ENCODE results near the gene ZNF280C. TPM values are rescaled to one million over a fixed set of nuclear protein-coding genes. Genes with fewer than 3 reads are reported as not detected.

The ZNF280C gene
- total and polyA plus RNA-seq, 2 donors from 2014 or later: 0.60 to 5.0 TPM

- FAIRE-seq: no peak
- Histone ChIP-seq H3K27me3 (ENCODE audit: control insufficient read depth, insufficient read depth, low read length) (no peaks in the 10 kb centered on the region), H3K9me3 (ENCODE audit: control insufficient read depth in 2 of 3, insufficient read depth in 1 of 3, low read length in 3 of 3) (no peaks in the 10 kb centered on the region), H3K27ac (ENCODE audit: low read depth in 2 of 2, low read length in 2 of 2) (peak within 1 kb of the TSS in 1 of 2 donors; percentile 54), H3K36me3 (ENCODE audit: control insufficient read depth in 2 of 3, insufficient read depth in 3 of 3, low read length in 3 of 3) (no peaks in the 10 kb centered on the region), H3K9ac (ENCODE audit: low read length in 3 of 3) (no peak within 1 kb of the TSS), H3K4me1 (ENCODE audit: control insufficient read depth in 2 of 3, insufficient read depth in 2 of 3, low read depth in 1 of 3, low read length in 3 of 3) (peaks cover 0 to 3% (median 0%) of the 10 kb centered on the region in 3 donors), H3K4me3 (ENCODE audit: low read length in 3 of 3) (peak within 1 kb of the TSS; percentile 20 to 52 (median 34))
- peak; percentile 27 to 78 (median 40) for DNase-seq
- no peak for TF ChIP-seq CTCF (IDR thresholded peaks at IDR 0.05; ENCODE audit: borderline replicate concordance, extremely low read depth, insufficient read depth)
- intact Hi-C loops (cut with DNase I): no loop called here
These were observed 97.1 kb downstream of the ZNF280C start, which contains the start of gene RAB33A for GRCh38 chrX:130171446-130172126. Gene RAB33A, plus strand, starts transcription at chrX:130171962. Its CDS starts 101 bp downstream, at chrX:130172063.

- peak; percentile 50 to 80 (median 55) for DNase-seq
These were observed 97.8 kb downstream of the ZNF280C start for GRCh38 chrX:130170752-130171445.

GRCh38 chrX:130167040-130167439, 101.7 kb downstream of the ZNF280C start:
- Histone ChIP-seq H3K9me3 (ENCODE audit: control insufficient read depth in 2 of 3, insufficient read depth in 1 of 3, low read length in 3 of 3) (no peaks in the 10 kb centered on the region), H3K4me1 (ENCODE audit: control insufficient read depth in 2 of 3, insufficient read depth in 2 of 3, low read depth in 1 of 3, low read length in 3 of 3) (peaks cover 0 to 2% (median 0%) of the 10 kb centered on the region in 3 donors), H3K9ac (ENCODE audit: low read length in 3 of 3) (peak overlapping the region in 1 of 3 donors; percentile 84), H3K27ac (ENCODE audit: low read depth in 2 of 2, low read length in 2 of 2) (no peak overlapping the region), H3K4me3 (ENCODE audit: low read length in 3 of 3) (peak overlapping the region in 1 of 3 donors; percentile 84), H3K36me3 (ENCODE audit: control insufficient read depth in 2 of 3, insufficient read depth in 3 of 3, low read length in 3 of 3) (no peaks in the 10 kb centered on the region), H3K27me3 (ENCODE audit: control insufficient read depth, insufficient read depth, low read length) (no peaks in the 10 kb centered on the region)
- FAIRE-seq (no peak), DNase-seq (no peak)
- intact Hi-C loops (cut with DNase I): no loop called here
- no peak for TF ChIP-seq CTCF (IDR thresholded peaks at IDR 0.05; ENCODE audit: borderline replicate concordance, extremely low read depth, insufficient read depth)

More at GRCh38 chrX:130170752-130171445, 97.8 kb downstream of the ZNF280C start:
- H3K27me3 ChIP-seq (ENCODE audit: control insufficient read depth, insufficient read depth, low read length): no peaks in the 10 kb centered on the region
- no peak overlapping the region for H3K9ac ChIP-seq (ENCODE audit: low read length in 3 of 3)
- H3K9me3 ChIP-seq (ENCODE audit: control insufficient read depth in 2 of 3, insufficient read depth in 1 of 3, low read length in 3 of 3): no peaks in the 10 kb centered on the region
- TF ChIP-seq CTCF (IDR thresholded peaks at IDR 0.05; ENCODE audit: borderline replicate concordance, extremely low read depth, insufficient read depth): no peak
- H3K27ac ChIP-seq (ENCODE audit: low read depth in 2 of 2, low read length in 2 of 2): no peak overlapping the region
- H3K4me3 ChIP-seq (ENCODE audit: low read length in 3 of 3): peak overlapping the region; percentile 7 to 52 (median 20)
- FAIRE-seq: no peak
- intact Hi-C loops (cut with DNase I): no loop called here
- H3K4me1 ChIP-seq (ENCODE audit: control insufficient read depth in 2 of 3, insufficient read depth in 2 of 3, low read depth in 1 of 3, low read length in 3 of 3): peaks cover 0 to 4% (median 0%) of the 10 kb centered on the region in 3 donors
- no peaks in the 10 kb centered on the region for H3K36me3 ChIP-seq (ENCODE audit: control insufficient read depth in 2 of 3, insufficient read depth in 3 of 3, low read length in 3 of 3)

Data from kidney (tissue), 14 donors.